Measurements from ENCODE around the gene ST6GALNAC5.

- TF ChIP-seq FOXP2 (optimal IDR thresholded peaks at IDR 0.05; ENCODE audit: borderline replicate concordance, extremely low read depth, extremely low read length, insufficient read depth): no peak
- TF ChIP-seq POLR2AphosphoS5 (IDR thresholded peaks at IDR 0.05; ENCODE audit: low read depth, low read length): no peak
- no peak for TF ChIP-seq TAF1 (IDR thresholded peaks at IDR 0.05; ENCODE audit: borderline replicate concordance, insufficient read depth, low read length)
- no peak for TF ChIP-seq REST (IDR thresholded peaks at IDR 0.05; ENCODE audit: insufficient read depth in 1 of 2, low read depth in 2 of 2, low read length in 2 of 2)
Measured at GRCh38 chr1:76843821-76844464, 23.3 kb upstream of the ST6GALNAC5 start.
